Endometrium (tissue), 2 donors: ENCODE results near the gene LINGO3.

ENCODE experiments used
- FAIRE-seq: peaks from 2 replicates; lab custom pipeline; 2012; peaks lifted over from hg19 to GRCh38; lab: Jason Lieb, UNC
- donor health status: control.
- donor health status: control.

Gene LINGO3

GRCh38 chr19:2305452-2306280 is 2.3 kb downstream of the LINGO3 start:
- FAIRE-seq = no peak

GRCh38 chr19:2303211-2303798 is 4.6 kb downstream of the LINGO3 start:
- FAIRE-seq = no peak

GRCh38 chr19:2302319-2303210 is 5.4 kb downstream of the LINGO3 start:
- FAIRE-seq = no peak

GRCh38 chr19:2300533-2300932 is 7.4 kb downstream of the LINGO3 start:
- FAIRE-seq = no peak

GRCh38 chr19:2296141-2296540 is 11.8 kb downstream of the LINGO3 start:
- FAIRE-seq = no peak

GRCh38 chr19:2294687-2295335 is 13.1 kb downstream of the LINGO3 start:
- no peak for FAIRE-seq

- FAIRE-seq = no peak
Observed at GRCh38 chr19:2291185-2291751, 16.7 kb downstream of the LINGO3 start.

GRCh38 chr19:2290441-2291184 is 17.3 kb downstream of the LINGO3 start:
- FAIRE-seq = no peak

- no peak for FAIRE-seq
Observed at GRCh38 chr19:2289714-2290435, 18.1 kb downstream of the LINGO3 start.

GRCh38 chr19:2288818-2289713 is 18.9 kb downstream of the LINGO3 start:
- no peak for FAIRE-seq

- FAIRE-seq = no peak
Observed at GRCh38 chr19:2288338-2288817, 19.6 kb downstream of the LINGO3 start.

- no peak for FAIRE-seq
Observed at GRCh38 chr19:2287585-2288337, 20.2 kb downstream of the LINGO3 start.

GRCh38 chr19:2286402-2287140 is 21.4 kb downstream of the LINGO3 start:
- FAIRE-seq = no peak

- FAIRE-seq = no peak
Observed at GRCh38 chr19:2283835-2284507, 24.0 kb downstream of the LINGO3 start.

GRCh38 chr19:2282862-2283237 is 25.1 kb downstream of the LINGO3 start:
- no peak for FAIRE-seq

- no peak for FAIRE-seq
Observed at GRCh38 chr19:2282062-2282861, 25.7 kb downstream of the LINGO3 start, which contains the start of gene PEAK3. Gene PEAK3 (minus strand): TSS chr19:2282175. CDS start chr19:2280931, 1,244 bp downstream.
